Activated CD4-positive, alpha-beta T cell treated with anti-CD3 and anti-CD28 coated beads, Interleukin-2, amount 50 U/mL, for 1 hour (primary cell): ENCODE data around the gene FBXW7.
"Not testable (repeated sequence)": the region's sequence is repeated elsewhere in the genome, so short reads cannot be mapped to it uniquely, and the experiment has no call there.

Experiments
- DNase-seq: peaks from one replicate; pipeline ENCODE4 v3.0.0-alpha.2; 2020

Gene FBXW7, protein sequence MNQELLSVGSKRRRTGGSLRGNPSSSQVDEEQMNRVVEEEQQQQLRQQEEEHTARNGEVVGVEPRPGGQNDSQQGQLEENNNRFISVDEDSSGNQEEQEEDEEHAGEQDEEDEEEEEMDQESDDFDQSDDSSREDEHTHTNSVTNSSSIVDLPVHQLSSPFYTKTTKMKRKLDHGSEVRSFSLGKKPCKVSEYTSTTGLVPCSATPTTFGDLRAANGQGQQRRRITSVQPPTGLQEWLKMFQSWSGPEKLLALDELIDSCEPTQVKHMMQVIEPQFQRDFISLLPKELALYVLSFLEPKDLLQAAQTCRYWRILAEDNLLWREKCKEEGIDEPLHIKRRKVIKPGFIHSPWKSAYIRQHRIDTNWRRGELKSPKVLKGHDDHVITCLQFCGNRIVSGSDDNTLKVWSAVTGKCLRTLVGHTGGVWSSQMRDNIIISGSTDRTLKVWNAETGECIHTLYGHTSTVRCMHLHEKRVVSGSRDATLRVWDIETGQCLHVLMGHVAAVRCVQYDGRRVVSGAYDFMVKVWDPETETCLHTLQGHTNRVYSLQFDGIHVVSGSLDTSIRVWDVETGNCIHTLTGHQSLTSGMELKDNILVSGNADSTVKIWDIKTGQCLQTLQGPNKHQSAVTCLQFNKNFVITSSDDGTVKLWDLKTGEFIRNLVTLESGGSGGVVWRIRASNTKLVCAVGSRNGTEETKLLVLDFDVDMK

DNA sequence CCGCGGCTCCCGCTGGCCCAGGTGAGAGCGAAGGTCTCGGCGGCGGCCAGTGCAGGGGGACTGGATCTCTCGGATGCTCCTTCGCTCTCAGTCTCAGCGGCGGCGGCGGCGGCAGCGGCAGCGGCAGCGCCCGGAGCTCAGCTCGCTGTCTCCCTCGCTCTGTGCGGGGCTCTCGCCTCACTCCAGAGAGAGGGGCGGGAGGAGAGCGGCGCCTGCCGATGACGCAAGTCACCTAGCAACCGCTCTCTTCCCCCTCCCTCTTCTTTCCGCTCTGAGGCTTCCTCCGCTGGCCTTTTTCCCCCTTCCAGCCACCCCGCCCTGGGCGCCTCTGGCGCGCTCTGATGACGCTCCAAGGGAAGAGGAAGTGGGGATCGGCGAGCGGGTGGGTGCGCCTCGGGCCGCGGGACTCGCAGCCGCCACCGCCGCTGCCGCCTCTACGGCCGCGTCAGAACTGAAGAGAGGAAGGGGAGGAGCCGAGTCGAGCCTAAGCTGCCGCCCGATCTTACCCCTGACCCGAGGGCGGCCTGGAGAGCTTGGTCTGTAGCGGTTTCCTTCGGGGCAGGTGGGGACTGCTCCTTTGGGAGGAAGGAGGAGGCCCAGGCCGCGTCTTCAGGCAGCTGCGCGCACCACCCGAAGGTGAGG is at the start of gene FBXW7:
TSS of gene FBXW7 (minus strand) at position 190 of the 642 bp plus-strand sequence. CDS start 124,289 bp downstream, outside the sequence.
- peak; percentile 100 for DNase-seq

DNA sequence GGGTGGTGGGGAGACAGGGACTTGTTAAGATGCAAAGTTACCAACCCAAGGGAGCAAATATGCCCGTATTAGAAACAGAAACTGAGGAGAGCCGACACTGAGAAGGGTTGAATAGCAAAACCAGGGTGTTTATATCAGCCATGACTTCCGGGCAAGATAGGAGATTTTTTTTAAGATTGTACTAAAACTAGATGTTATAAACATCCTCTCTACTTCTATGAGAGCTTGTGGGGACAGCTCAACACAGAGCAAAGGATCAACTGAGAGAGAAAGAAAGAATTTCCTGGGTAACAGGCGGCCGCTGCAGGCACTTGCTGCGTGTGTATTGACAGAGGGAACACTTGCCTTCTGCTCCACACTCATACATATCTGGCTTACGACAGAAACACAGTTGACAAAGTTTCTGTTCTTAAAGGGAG is 49.1 kb upstream of the FBXW7 start:
- no peak for DNase-seq

DNA sequence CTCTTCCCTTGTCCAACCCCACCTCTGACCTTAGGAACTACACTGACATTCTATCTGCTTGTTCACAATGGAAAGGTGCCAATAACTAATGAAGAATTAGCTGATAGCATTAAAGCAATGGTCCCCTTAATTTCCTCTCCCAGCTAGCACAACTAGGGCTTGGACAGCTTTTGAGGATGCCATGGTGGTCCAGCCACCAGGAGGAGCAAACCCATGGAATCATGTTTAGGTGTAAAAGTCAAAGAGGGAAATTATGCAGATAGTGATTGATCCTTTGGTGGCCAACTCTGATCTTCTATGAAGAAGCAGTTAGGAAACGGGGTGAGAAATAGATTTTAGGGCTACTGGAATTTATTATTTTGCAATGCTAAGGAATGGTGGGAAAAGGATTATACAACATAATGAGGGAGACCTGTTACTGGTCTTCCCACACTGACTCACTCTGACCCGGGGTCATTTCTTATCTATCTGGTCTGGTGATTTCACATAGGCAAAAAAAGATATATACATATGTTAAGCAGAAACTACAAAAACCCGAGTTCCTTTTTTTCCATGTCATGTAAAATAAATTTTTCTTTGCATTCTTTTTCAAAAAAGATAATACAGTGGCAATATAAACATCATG is 45.8 kb upstream of the FBXW7 start:
- no peak for DNase-seq

DNA sequence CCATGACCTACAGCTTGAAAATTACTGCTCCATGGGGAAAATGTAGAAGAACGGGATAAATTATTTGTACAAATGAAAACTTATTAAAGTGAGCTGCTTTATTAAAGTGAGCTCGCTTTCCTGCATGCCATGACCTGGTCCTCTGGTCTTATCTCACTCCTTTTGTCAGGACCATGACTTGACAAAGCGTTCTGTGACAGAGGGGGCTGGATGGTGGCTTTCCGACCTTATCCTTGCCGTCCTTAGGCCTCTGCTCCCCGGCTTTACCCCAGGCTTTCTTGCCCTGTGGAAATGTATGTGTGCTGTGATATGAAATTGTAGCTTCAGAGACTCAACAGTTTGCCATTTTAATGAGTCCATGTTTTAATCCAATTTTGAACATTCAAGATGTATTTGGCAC is 44.0 kb upstream of the FBXW7 start:
- no peak for DNase-seq

DNA sequence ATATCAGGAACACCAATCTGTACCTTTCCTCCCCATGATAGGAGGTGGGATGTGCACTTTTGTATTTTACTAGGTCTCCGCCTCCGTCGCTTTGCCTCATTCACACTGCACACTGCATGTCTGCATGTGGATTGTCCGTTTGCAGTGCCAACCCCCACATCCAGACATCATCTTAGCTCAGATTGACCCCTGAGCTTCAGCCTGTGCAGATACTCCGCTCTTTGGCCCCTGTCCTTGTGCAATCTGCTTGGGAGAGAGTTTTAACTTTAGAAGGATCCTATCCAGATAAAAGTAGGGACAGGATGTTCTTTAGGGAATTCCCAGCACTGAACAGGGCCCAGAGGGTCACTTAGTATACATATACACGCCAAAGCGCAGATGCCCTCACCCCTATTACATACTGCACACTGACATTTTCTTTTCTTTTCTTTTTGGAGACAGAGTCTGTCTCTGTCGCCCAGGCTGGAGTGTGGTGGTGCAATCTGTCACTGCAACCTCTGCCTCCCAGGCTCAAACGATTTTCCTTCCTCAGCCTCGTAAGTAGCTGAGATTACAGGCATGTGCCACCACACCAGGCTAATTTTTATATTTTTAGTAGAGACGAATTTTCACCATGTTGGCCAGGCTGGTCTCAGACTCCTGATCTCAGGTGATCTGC is 43.3 kb upstream of the FBXW7 start:
- DNase-seq: no peak

DNA sequence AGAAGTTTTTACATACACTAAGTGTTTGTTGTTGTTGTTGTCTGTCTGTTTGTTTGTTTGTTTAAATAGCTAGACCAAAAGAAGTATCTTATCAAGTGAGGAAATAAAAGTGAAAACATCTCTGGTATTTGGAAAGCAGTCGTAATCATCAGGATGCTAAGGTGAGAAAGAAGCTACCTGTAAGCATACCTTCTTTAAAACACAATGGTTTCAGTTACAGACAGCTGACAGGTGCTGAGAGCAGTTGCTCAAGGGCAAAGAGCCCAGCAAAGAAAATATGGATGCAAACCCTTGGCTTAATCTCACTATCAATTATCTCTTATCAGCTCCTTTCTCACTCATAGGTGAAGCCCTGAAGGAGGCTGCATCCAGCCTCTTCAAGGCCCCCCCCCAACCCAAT is 42.8 kb upstream of the FBXW7 start:
- no peak for DNase-seq

DNA sequence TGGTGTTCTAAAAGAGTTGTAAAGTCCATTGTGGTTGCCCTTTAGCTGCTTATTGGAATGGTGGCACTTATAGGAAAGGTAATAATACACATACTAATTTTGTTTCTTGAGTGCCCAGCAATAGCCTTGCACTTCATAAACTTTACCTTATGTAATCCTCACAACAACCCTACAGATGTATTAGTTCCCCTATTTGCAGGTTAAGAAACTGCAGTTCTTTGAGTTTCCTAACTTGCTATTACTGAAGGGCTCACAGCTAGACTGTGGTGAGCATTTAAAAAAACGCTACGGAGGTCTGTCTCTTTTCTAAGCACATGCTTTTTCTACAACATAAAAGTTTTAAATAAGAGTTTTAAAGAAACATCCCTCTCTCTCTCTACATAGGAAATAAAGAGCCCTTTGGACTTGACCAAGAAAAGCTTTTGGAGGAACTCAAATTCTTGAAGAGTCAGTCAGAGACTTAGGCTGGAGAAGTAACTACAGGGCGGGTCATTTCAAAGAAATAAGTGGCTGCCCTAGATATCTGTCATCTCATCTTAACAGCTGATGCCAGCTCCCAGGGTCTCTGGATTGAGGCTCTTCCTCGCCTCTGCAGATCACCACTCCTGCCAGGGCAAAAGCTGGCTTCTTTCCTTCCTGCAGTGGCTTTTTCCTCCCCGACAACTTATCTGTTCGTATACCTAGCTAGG is 42.0 kb upstream of the FBXW7 start:
- no peak for DNase-seq

DNA sequence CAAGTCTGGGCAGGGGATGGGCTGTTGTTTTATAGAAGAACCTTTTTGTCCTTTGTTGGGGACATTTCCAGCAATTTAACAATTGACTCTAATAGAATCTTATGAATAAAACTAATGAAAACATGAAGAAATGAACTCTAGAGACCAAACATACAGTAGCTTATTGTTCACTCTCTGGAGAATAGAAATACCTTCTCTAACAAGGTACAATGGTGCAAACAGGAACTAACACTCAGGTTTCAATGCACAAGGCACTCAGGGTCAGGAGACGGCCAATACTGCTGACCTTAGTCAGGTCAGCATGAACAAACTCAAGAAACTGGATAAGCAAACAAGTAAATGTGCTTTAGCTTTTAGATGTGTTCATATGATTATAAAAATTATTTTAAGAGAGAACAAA is 39.6 kb upstream of the FBXW7 start:
- DNase-seq: no peak

DNA sequence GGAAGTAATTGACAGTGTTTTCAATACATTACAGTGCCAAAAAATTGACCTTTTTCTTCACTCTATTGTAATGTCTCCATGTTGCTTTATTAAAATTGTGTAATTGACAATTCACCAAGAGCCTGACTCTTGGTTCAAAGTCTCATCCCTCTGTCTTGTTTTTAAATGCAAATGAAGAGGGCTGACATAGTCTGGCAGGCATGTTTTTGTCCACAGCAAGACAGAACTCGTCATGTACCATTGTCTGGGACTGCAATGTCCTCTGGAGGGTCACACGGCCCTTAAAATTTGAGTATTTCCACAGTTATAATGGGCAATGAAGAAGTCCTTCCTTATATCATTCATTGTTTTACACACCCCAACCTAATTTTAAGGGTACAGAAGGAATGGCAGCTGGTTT is 38.0 kb upstream of the FBXW7 start:
- DNase-seq: no peak

DNA sequence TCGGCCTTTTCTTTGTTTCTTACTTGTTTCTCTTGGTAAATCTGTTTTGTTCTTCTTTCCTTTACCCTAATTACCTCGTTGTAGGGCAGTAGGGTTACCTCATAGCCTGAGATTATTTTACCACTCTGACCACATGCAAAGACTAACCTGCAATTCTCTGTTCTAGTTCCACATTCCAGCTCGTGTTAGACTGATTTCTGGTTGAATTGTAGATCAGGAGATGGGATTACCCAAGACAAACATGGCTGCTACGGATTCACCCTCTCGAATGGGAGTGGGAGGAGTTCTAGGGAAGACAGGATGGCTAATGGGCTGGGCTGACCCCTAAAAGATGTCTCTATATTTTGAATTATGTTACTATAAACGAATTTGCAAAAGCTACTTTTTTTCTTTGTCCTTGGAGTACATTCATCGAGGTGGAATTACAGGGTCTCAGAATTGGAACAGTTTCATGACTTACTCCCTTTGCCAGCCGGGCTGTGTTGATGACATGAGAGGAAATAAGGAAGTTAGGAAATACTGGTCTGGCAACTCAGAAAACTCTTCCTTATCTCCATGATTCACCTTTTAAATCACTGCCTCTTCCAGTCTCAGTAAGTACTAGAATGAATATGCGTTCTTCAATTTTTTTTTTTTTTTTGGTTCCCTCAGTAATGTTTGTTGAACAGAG is 36.7 kb upstream of the FBXW7 start:
- no peak for DNase-seq

DNA sequence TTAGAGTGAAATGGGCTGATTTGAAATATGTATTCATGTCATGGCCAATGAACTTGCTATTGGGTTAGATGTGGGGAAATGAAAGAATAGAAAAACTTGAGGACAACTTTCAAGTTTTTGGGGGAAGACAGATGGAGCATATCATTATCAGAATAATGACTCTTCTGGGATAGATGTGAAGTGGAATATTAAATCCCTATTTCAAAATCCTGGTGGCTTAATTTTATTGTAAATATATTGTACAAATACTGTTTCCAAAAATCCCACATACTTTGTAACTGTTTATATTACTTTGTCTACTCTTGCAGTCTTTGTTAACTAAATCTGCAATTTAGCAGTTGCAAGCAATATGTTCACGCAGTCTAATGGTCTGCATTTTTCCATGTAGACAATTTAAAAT is 35.9 kb upstream of the FBXW7 start:
- no peak for DNase-seq

DNA sequence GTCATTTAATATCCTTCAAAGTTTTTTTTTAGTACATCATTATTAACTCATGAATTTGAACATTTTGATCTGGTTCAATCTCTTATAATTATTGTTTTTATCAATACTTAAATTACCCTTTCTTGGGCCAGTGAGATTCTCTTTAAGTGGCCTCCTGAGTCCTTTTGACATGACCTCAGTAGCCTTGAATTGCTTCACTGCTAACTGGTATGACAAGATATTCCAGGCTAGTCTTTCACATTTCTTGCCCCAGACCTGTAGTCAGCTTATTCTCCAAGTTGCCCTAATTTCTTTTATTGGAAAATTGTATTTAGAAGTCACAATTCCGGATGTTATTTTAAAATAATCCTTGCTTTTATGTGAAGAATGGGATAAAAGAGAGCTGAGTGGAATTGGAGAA is 35.4 kb upstream of the FBXW7 start:
- DNase-seq: no peak

DNA sequence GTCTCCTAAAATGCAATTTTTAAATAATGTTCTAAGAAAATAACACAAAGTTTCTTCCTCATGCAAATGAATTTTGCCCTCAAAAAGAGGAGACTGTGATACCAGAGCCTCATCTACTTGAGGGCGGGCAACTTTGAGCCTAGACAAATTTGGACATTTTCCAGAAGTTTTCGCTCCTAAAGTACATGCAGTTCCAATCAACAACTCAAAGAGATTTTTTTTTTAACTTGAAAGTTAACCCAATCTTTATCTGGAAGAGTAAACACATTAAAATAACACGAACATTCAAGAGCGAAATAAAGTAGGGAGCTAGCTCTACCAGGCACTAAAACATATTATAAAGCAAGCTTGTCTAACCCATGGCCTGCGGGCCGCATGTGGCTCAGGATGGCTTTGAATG is 29.4 kb upstream of the FBXW7 start:
- no peak for DNase-seq

DNA sequence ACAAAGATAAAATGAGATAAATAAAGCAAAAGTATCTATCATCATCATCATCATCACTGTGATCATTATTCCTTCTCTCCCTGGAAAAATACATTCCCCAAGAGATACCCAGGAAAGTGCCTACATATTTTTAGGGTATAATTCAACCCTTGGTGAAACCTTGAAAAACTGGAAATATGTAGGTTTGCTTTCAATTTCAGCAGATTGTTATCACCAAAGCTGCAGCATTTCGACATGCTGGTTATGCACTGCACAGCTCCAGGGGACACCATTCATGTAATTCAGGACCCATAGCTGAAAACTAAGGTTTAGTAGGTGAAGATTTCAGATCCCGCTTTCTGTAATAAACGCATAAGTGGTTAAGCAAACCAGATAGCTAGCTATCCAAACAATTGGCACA is 28.4 kb upstream of the FBXW7 start:
- no peak for DNase-seq

DNA sequence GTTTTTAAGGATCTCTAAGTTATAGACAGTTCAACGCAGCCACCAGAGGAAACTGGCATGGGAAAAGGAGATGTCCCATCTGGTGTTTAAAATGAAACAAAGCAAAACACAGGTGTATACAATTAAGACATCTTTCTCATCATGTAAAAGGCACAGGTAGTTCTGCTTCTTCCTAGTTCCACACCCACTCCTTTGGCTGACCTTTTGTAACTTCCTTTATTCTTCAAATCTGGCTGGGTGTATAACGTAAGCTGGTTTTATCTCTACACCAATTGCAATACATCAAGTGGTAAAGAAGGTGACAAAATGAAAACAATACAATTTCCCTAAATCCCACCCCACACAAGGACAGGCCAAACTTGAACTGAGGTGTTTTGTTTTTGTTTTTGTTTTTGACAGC is 27.3 kb upstream of the FBXW7 start:
- no peak for DNase-seq

DNA sequence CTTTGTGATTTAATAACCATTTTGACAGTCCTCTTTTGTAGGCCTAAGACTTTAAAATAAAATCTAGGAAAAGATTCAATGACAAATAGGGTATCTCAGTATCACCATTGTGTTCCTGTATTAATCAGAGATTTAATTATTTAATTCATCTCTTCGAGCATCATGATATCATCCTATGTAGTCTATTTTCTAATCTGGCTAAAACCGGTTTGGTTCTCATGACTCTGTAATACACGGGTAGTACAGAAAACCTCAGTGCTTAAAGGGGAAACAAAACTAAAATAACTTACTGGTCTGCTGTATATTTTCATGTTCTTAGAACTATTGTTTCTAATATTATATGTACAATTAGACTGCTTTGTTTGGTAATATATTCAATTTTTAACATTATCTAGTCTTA is 23.7 kb upstream of the FBXW7 start:
- DNase-seq: no peak

DNA sequence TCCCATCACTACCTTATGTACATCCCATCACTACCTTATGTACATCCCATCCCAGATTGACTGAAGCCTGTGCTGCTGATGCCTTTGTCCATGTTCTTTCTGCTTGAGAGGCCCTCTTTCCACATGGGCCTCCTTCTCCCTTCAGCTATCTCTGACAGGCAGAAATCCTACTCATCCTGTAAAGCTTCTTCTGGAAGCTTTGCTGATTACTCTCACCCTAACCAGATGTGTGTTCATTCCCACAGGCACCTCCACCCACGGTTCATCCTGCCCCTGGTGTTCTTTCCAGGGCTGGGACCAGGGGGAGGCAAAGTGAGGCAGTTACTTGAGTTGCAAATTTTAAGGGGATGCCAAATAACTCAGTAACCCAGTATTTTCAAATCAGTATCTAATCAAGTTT is 22.5 kb upstream of the FBXW7 start:
- DNase-seq: no peak

DNA sequence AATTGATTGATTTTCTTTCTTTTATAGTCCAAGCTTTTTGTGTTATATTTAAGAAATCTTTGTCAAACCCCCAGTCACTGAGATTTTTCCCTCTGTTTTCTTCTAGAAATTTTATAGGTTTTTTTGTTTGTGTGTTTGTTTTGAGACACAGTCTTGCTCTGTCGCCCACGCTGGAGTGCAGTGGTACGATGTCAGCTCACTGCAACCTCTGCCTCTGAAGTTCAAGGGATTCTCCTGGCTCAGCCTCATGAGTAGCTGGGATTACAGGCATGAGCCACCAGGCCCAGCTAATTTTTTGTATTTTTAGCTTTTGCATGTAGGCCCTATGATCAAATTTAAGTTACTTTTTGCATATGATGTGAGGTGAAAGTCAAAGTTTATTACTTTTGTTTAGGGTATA is 20.9 kb upstream of the FBXW7 start:
- no peak for DNase-seq

DNA sequence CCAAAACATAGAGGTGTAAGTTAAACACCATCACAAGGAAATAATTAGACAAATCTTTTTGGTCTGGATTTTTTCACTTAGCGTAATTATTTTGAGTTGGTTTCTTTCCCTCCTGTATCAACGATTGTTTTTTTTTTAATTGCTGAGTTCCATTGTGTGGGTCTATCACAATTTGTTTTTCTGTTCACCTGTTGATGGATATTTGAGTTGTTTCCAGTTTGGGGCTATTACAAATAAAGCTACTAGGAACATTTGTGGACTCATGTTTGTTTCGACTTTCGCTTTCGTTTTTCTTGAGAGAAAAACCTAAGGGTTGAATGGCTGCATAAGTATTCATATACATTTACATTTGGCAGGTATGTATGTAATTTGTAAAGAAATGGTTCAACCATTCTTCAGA is 20.4 kb upstream of the FBXW7 start:
- DNase-seq: no peak

DNA sequence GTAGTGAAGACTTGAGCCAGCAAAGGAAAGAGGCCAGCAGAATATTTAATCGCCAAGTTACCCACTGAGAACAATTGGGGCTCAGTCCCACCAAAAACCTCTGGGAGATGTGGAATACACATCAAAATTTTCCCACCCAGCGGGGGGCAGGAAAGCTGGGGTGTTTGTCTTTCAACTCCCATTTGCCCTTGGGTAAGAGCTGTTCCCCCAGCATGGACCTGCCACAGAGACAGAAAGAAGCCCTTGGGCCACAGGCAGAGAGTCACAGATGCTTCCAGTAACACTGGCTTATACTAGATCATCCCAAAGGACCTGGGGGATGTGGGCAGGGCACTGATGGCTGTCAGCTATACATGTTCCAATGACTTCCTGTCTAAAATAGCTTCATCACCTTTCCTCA is 18.9 kb upstream of the FBXW7 start:
- no peak for DNase-seq

DNA sequence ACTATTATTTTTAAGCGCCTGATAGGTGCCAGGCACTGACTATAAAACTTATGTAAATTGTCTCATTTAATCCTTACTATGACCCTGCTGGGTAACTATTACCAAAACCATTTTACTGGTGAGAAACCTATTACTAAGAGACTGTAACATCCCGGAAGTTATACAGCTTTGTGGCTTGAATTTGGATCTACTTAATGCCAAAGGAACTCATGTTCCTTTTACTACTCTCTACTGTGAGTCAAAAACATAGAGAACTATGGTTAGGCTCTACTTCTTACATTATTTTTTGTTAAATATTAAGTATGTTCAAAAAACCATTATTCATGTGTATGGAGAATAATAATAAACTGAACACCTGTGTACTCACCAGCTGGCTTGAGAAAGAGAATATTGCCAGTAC is 14.8 kb upstream of the FBXW7 start:
- not testable (repeated sequence) for DNase-seq

DNA sequence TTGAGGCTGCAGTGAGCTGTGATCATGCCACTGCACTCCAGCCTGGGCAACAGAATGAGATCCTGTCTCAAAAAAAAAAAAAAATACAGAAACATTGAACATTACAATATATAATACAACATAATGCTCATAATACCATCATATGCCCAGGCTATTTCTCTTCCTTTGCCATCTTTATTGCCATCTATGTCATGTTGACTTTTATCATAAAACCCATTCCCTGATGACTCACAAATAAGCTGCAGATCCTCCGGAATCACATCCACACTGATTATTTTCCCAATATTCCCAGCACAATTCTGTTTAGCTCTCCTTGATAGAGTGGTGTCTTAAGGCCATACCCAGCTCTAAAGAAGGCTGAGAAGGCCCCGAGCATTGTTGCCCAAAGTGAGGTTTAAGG is 9.2 kb upstream of the FBXW7 start:
- no peak for DNase-seq
